GM18519 (cell line): ENCODE results near the gene PTH2.
"Not testable (repeated sequence)": the region's sequence is repeated elsewhere in the genome, so short reads cannot be mapped to it uniquely, and the experiment has no call there.

ENCODE experiments used
- ATAC-seq: cut with Tn5 transposase; IDR thresholded peaks from one replicate; pipeline ENCODE4 v1.9.1; 2021; ENCODE audit warnings: mild to moderate bottlenecking, moderate library complexity; ENCODE audit not compliant: unreplicated experiment, low FRiP score

Gene PTH2

GRCh38 chr19:49450405-49450804 lies 27.2 kb upstream of the PTH2 start:
- ATAC-seq: no peak

GRCh38 chr19:49448432-49448786 lies 25.2 kb upstream of the PTH2 start:
- ATAC-seq: no peak

GRCh38 chr19:49447485-49448431 lies 24.5 kb upstream of the PTH2 start:
- no peak for ATAC-seq

GRCh38 chr19:49445997-49446396 lies 22.8 kb upstream of the PTH2 start:
- no peak for ATAC-seq

GRCh38 chr19:49444100-49444700 lies 21.0 kb upstream of the PTH2 start:
- not testable (repeated sequence) for ATAC-seq

- peak; percentile 41 for ATAC-seq
These were observed 20.3 kb upstream of the PTH2 start for GRCh38 chr19:49443366-49444099.

GRCh38 chr19:49442771-49443365 lies 19.6 kb upstream of the PTH2 start:
- ATAC-seq: no peak

- no peak for ATAC-seq
These were observed 19.1 kb upstream of the PTH2 start for GRCh38 chr19:49442354-49442753.

GRCh38 chr19:49441960-49442350 lies 18.7 kb upstream of the PTH2 start:
- no peak for ATAC-seq

- ATAC-seq: no peak
These were observed 18.1 kb upstream of the PTH2 start, which contains the start of gene SLC17A7 for GRCh38 chr19:49441210-49441959. TSS of gene SLC17A7 (minus strand) at chr19:49441527. CDS start at chr19:49441379, 148 bp downstream.

GRCh38 chr19:49440439-49441209 lies 17.4 kb upstream of the PTH2 start:
- ATAC-seq: no peak

GRCh38 chr19:49439836-49440235 lies 16.6 kb upstream of the PTH2 start:
- ATAC-seq: no peak

GRCh38 chr19:49438261-49438660 lies 15.0 kb upstream of the PTH2 start:
- no peak for ATAC-seq

- ATAC-seq: no peak
These were observed 14.0 kb upstream of the PTH2 start for GRCh38 chr19:49437231-49437630.

- ATAC-seq: no peak
These were observed 13.3 kb upstream of the PTH2 start for GRCh38 chr19:49436381-49437017.

GRCh38 chr19:49435670-49436069 lies 12.4 kb upstream of the PTH2 start:
- ATAC-seq: no peak

- ATAC-seq: no peak
These were observed 11.8 kb upstream of the PTH2 start for GRCh38 chr19:49434907-49435583.

GRCh38 chr19:49433240-49433901 lies 10.1 kb upstream of the PTH2 start:
- no peak for ATAC-seq
